ENCODE measurements around the gene NPHS1. TPM values are rescaled to one million over a fixed set of nuclear protein-coding genes. Genes with fewer than 3 reads are reported as not detected.
A peak's percentile ranks its signal among the peaks of the same experiment; 100 is the strongest.
"Not testable (repeated sequence)": the region's sequence is repeated elsewhere in the genome, so short reads cannot be mapped to it uniquely, and the experiment has no call there.

The NPHS1 gene
- total RNA-seq, 1 experiment from 2014 or later: not detected

- no peak for DNase-seq (ENCODE audit: low read depth)
Observed at GRCh38 chr19:35851213-35852028, 883 bp downstream of the NPHS1 start.

GRCh38 chr19:35848919-35849505 is 3.3 kb downstream of the NPHS1 start:
- DNase-seq (ENCODE audit: low read depth): no peak

DNA sequence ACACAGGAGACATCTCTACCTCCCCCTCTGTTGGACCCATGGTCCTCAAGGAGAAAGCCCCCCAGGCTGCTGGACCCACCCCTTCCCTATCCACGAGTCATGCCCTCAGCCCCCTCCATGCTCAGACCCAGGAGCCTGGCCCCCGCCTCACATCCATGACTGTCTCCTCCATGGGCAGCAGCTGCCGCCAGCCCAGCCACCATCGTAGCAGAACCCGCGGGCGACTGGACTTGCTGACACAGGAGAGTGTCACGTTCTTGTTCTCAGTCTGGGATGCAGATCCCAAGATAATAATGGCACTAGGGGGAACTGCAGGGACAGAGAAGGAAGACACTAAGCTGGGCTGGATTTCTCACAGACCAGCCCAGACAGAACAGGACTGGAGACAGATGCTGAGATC is 3.8 kb downstream of the NPHS1 start:
- no peak for DNase-seq (ENCODE audit: low read depth)

DNA sequence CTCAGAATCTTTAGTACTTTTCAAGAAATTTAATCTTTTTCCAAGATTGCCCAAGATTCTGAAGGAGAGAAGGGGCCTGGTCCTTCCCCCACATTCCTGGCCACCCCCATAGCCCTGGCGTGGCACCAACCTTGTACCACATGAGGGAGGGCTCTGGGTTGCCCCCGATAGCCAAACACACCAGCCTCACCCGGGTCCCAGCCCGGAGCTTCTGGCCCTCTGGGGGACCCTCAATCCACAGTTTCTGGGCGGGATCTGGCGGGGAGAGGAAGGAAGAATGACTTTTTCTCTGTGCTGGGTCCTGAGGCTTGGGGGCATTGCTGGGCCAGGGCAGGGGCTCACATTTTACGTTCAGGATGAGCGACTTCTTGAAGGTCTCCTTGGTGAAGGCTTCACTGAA is 4.4 kb downstream of the NPHS1 start:
- no peak for DNase-seq (ENCODE audit: low read depth)

GRCh38 chr19:35846038-35846668 is 6.2 kb downstream of the NPHS1 start:
- no peak for DNase-seq (ENCODE audit: low read depth)

DNA sequence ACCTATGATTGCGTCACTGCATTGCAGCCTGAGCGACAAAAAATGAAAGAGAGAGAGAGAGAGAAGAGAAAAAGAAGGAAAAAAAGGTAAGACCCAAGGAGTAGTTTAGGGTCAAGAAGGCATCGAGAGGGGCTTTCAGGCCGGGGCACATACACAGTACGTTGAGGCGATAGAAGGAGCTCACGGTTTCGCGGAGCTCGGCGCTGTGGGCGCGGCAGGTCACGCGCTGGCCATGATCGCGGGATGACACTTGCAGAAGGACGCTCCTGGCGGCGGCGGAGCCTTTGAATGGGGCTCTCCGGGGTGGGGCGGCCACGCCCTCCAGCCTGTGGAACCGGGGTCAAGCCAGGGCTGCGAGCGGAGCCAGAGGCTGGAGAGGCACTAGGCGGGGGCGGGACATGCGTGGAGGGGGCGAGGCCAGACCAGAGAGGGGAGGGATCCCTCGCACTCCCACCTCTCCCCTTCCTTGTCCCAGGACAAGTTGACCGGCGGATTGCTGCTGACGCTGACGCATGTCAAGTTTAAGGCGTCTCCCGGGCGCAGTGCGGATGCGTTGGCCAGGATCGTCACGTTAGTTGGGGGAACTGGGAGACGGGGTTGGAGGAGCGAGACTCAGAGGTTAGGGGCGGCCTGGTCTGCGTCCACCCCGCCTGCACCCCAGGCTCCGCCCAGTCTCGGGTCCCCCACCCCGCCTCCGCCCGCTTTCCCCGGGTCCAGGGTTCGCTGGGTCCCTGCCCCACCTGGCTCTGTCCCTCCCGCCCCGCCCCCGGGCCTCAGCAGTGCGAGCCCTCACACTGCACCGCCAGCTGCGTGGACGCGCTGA is 6.9 kb downstream of the NPHS1 start:
- DNase-seq (ENCODE audit: low read depth): no peak

DNA sequence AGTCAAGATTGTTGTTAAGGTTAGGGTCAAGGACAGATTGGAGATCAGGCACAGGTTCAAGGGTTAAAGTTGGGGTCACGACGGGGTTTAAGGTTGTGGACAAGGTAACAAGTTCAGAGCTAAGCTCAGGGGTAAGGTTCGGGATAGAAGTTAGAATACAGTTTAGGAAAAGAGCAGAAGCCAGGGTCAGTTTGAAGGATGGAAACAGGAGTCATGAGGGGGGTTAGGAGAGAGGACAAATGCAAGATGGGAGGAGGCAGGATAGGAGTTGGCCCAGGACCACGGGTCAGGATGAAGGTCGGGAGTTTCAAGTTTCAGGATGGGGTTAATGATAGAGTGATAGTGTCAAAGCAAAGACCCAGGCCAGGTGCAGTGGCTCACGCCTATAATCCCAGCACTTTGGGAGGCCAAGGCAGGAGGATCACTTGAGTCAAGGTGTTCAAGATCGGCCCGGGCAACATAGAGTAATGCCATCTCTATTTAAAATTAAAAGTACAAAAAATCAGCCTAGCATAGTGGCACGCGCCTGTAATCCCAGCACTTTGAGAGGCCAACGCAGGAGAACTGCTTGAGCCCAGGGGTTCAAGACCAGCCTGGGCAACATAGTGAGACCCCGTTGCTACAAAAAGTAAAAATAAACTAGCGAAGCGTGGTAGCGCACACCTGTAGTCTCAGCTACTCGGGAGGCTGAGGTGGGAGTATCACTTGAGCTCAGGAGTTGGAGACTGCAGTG is 7.7 kb downstream of the NPHS1 start:
- no peak for DNase-seq (ENCODE audit: low read depth)

DNA sequence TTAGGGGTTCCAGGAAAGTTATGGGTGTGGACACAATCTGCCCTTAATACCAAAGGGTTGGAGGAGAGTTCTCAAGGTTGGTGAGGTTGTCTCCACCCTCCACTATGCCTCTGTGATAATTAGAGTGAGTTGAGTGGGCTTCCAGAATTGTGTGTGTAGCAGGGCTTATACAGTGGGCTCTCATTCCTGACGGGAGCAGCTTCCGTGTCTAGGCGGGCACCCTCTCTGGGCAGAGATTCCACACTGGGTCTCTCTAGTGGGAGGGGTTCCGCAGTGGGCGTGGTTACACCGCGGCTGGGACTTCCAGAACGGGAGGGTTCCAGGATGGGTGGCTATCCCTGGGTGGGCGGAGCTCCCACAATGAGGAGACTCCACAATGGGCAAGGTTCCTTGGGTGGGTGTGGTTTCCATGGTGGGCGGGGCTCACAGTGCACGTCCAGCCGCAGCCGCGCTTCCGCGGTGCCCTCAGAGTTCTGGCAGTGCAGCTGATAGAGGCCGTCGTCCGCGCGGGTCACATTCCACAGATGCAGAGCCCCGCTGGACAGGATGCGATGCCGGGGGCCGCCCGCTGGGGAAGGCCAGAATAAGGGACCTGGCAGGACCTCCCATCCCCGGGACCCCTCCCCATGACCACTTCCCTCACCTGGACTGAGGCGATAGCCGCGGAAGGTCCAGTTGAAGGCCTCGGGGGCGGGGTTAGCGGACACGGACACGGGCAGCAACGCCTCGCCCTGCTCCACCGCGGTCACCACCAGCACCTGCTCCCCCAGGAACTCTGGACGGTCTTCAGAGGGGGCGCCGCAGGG is 8.4 kb downstream of the NPHS1 start:
- DNase-seq (ENCODE audit: low read depth): no peak

DNA sequence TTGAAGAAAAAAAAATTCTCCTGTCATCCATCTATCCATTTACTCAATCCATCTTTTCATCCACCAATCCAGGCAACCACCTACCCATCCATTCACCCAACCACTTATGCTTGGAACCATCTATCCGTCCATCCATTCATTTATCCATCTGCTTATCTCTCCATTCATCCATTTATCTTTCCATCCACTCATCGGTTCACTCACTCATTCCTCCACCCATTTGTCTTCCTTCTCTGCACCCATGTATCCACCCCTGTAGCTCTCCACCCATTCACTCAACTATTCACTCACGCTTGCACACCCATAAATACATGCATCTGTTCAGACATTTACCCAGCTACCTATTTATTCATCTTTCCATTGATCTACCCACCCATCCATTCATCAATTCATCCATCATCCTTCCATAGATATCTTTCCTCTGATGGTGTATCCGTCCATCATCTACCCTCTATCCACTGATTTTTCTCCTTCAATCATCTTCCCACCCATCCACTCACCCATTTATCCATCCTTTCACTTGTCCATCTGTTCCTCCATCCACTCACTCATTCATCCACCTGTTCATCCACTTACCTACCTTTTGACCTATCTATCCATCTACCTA is 9.5 kb downstream of the NPHS1 start:
- no peak for DNase-seq (ENCODE audit: low read depth)

DNA sequence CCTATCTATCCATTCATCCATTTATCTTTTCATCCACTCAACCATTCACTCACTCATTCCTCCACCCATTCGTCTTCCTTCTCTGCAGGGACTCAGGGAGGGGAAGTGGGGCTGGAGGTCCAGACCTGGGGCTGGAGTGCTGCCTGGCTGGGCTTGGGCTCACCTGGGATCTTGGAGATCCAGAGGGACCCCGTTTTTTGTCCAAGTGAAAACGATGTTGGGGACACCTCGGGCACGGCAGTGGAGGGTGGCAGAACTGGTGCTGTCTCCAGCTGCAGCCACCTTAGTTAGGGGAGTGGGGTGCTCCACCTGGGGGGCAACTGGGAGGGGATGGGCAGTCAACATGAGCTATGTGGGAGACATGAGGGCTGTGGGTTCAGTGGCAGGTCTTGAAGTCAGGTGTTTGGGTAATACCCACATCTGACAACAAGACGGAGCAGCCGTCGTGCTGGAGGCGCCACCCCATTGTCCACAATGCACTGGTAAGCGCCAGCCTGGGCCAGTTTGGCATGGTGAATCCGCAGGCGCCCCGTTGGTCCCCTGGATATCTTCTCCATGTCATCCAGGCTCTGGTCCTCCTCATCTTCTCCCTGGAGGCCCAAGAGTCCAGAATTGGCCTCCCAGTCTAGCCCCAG is 10.2 kb downstream of the NPHS1 start:
- DNase-seq (ENCODE audit: low read depth): no peak

DNA sequence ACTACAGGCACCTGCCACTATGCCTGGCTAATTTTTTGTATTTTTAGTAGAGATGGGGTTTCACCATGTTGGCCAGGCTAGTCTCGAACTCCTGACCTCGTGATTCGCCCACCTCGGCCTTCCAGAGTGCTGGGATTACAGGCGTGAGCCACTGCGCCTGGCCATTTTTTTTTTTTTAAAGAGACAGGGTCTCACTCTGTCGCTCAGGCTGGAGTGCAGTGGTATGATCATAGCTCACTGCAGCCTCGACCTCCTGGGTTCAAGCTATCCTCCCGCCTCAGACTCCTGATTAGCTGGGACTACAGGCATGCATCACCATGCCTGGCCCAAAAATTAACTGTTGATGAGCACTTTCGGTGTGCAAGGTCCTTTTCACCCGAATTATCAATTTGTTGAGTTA is 16.2 kb downstream of the NPHS1 start:
- not testable (repeated sequence) for DNase-seq (ENCODE audit: low read depth)

GRCh38 chr19:35833972-35834371 is 18.3 kb downstream of the NPHS1 start:
- DNase-seq (ENCODE audit: low read depth): no peak

DNA sequence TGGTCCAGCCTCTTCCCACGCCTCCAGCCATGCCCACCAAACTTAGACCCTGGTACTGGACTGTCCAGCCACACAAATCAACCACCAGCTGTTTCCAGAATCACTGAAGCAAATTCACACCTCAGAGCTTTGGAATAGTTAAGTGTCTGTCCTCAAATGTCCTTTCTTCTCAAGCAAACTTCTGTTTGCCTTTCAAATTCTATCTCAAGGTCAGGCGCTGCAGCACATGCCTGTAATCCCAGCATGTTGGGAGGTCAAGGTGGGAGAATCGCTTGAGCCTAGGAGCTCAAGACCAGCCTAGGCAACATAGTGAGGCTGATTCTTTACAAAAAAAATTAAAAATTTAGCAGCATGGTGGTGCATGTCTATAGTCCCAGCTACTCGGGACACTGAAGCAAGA is 20.2 kb downstream of the NPHS1 start:
- DNase-seq (ENCODE audit: low read depth): no peak

GRCh38 chr19:35830986-35831385 is 21.3 kb downstream of the NPHS1 start:
- no peak for DNase-seq (ENCODE audit: low read depth)

DNA sequence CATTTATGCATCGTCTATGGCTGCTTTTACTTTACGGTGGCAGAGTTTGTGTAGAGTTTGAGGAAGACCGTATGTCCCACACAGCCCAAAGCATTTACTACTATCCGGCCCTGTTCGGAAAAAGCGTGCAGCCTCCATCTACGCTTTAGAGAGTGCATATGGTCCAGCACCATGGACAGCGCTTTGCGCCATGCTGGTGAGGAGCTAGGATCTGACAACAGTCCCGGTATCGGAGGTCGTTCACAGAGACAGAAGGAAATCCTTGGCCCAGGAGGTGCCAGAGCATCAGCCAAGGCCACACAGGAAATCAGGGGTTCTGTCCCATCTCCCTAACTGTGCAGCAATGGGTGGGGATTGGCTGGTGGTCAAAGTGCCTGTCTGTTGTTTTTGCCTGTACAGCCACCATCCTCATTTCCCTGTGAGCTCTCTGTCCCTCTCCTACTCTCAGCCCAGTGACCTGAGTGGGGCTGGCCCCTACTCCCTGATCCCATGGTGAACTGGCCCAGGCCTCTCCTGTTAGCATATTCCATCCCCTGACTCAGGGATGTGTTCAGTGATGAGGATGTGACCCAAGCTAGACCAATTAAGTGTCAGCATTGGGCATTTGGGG is 23.5 kb downstream of the NPHS1 start:
- DNase-seq (ENCODE audit: low read depth): peak; percentile 57

GRCh38 chr19:35824150-35824549 is 28.2 kb downstream of the NPHS1 start:
- no peak for DNase-seq (ENCODE audit: low read depth)

GRCh38 chr19:35822579-35822978 is 29.7 kb downstream of the NPHS1 start:
- no peak for DNase-seq (ENCODE audit: low read depth)

GRCh38 chr19:35818445-35818844 is 33.9 kb downstream of the NPHS1 start:
- DNase-seq (ENCODE audit: low read depth): no peak

- DNase-seq (ENCODE audit: low read depth): no peak
Observed at GRCh38 chr19:35816846-35817245, 35.5 kb downstream of the NPHS1 start.
